PC-3 (cell line): Measurements from ENCODE around the gene SCD5.

ENCODE experiments used
- EZH2phosphoT487 ChIP-seq: fragments of 300-600 bp; sonication (generic); IDR thresholded peaks from 2 replicates; pipeline ENCODE4 v1.6.1; 2018; ENCODE audit warnings: mild to moderate bottlenecking, antibody characterized with exemption, low read length, borderline replicate concordance
- TF ChIP-seq, protein P1 (sequence below): fragments of 300-600 bp; sonication (generic); conservative IDR thresholded peaks from 2 replicates; pipeline ENCODE4 v1.5.1; 2017; ENCODE audit warnings: antibody characterized with exemption, low read depth, mild to moderate bottlenecking, low read length

GRCh38 chr4:82797405-82798111 is 1.0 kb downstream of the SCD5 start:
- TF ChIP-seq, protein P1, sequence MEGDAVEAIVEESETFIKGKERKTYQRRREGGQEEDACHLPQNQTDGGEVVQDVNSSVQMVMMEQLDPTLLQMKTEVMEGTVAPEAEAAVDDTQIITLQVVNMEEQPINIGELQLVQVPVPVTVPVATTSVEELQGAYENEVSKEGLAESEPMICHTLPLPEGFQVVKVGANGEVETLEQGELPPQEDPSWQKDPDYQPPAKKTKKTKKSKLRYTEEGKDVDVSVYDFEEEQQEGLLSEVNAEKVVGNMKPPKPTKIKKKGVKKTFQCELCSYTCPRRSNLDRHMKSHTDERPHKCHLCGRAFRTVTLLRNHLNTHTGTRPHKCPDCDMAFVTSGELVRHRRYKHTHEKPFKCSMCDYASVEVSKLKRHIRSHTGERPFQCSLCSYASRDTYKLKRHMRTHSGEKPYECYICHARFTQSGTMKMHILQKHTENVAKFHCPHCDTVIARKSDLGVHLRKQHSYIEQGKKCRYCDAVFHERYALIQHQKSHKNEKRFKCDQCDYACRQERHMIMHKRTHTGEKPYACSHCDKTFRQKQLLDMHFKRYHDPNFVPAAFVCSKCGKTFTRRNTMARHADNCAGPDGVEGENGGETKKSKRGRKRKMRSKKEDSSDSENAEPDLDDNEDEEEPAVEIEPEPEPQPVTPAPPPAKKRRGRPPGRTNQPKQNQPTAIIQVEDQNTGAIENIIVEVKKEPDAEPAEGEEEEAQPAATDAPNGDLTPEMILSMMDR: no peak
- TF ChIP-seq EZH2phosphoT487: no peak
